Ishikawa (cell line): Measurements from ENCODE around the gene CACNA1D.

Experiments used
- CEBPB ChIP-seq: IDR thresholded peaks from 2 replicates; pipeline ENCODE4 v1.6.1; 2012
- CREB1 ChIP-seq: IDR thresholded peaks from 2 replicates; pipeline ENCODE4 v1.6.1; 2012; ENCODE audit warnings: low read depth
- EP300 ChIP-seq: IDR thresholded peaks from 2 replicates; pipeline ENCODE4 v1.6.1; 2012; ENCODE audit warnings: borderline replicate concordance
- FOXM1 ChIP-seq: IDR thresholded peaks from 2 replicates; pipeline ENCODE4 v1.6.1; 2012; ENCODE audit warnings: low read depth, borderline replicate concordance
- RAD21 ChIP-seq: IDR thresholded peaks from 2 replicates; pipeline ENCODE4 v1.6.1; 2012; ENCODE audit warnings: low read depth
- TAF1 ChIP-seq: IDR thresholded peaks from 2 replicates; pipeline ENCODE4 v1.6.1; 2012; ENCODE audit warnings: low read depth, mild to moderate bottlenecking
- TCF12 ChIP-seq: IDR thresholded peaks from 2 replicates; pipeline ENCODE4 v1.6.1; 2012; ENCODE audit warnings: low read depth
- TEAD4 ChIP-seq: IDR thresholded peaks from 2 replicates; pipeline ENCODE4 v1.6.1; 2012
- YY1 ChIP-seq: IDR thresholded peaks from 2 replicates; pipeline ENCODE4 v1.6.1; 2012; ENCODE audit warnings: low read depth
- TF ChIP-seq, protein P1 (sequence below): IDR thresholded peaks from 2 replicates; pipeline ENCODE4 v1.6.1; 2012
- TF ChIP-seq, protein P2 (sequence below): IDR thresholded peaks from 2 replicates; pipeline ENCODE4 v1.6.1; 2012; ENCODE audit warnings: low read depth, mild to moderate bottlenecking
- TF ChIP-seq, protein P3 (sequence below): IDR thresholded peaks from 2 replicates; pipeline ENCODE4 v1.6.1; 2012

DNA sequence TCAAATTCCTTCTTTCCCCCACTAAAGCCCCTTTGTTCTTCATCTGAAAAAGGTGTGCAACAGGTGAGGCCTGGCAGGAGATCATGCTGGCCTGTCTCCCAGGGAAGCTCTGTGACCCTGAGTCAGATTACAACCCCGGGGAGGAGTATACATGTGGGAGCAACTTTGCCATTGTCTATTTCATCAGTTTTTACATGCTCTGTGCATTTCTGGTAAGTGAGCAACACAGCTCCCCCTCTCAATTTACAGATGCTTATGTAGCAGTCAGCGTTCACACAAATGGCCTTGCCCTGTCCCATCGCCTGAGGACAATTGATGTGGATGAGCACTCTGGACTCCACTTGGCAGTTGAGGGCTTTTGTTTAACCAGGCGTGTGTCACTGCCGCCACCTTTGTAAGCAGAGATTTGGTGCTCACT lies 281.4 kb downstream of the CACNA1D start:
- no peak for TF ChIP-seq TEAD4
- TF ChIP-seq, protein P1, sequence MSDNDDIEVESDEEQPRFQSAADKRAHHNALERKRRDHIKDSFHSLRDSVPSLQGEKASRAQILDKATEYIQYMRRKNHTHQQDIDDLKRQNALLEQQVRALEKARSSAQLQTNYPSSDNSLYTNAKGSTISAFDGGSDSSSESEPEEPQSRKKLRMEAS, result no peak
- TF ChIP-seq RAD21, result no peak
- no peak for TF ChIP-seq EP300
- TF ChIP-seq TAF1, result no peak
- TF ChIP-seq, protein P2, sequence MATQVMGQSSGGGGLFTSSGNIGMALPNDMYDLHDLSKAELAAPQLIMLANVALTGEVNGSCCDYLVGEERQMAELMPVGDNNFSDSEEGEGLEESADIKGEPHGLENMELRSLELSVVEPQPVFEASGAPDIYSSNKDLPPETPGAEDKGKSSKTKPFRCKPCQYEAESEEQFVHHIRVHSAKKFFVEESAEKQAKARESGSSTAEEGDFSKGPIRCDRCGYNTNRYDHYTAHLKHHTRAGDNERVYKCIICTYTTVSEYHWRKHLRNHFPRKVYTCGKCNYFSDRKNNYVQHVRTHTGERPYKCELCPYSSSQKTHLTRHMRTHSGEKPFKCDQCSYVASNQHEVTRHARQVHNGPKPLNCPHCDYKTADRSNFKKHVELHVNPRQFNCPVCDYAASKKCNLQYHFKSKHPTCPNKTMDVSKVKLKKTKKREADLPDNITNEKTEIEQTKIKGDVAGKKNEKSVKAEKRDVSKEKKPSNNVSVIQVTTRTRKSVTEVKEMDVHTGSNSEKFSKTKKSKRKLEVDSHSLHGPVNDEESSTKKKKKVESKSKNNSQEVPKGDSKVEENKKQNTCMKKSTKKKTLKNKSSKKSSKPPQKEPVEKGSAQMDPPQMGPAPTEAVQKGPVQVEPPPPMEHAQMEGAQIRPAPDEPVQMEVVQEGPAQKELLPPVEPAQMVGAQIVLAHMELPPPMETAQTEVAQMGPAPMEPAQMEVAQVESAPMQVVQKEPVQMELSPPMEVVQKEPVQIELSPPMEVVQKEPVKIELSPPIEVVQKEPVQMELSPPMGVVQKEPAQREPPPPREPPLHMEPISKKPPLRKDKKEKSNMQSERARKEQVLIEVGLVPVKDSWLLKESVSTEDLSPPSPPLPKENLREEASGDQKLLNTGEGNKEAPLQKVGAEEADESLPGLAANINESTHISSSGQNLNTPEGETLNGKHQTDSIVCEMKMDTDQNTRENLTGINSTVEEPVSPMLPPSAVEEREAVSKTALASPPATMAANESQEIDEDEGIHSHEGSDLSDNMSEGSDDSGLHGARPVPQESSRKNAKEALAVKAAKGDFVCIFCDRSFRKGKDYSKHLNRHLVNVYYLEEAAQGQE, result no peak
- no peak for TF ChIP-seq CREB1
- TF ChIP-seq, protein P3, sequence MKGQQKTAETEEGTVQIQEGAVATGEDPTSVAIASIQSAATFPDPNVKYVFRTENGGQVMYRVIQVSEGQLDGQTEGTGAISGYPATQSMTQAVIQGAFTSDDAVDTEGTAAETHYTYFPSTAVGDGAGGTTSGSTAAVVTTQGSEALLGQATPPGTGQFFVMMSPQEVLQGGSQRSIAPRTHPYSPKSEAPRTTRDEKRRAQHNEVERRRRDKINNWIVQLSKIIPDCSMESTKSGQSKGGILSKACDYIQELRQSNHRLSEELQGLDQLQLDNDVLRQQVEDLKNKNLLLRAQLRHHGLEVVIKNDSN, result no peak
- TF ChIP-seq TCF12, result no peak
- TF ChIP-seq FOXM1, result no peak
- TF ChIP-seq YY1, result no peak
- TF ChIP-seq CEBPB, result no peak
